HG02938 (cell line): Measurements from ENCODE around the gene ATXN3.

Experiments used
- ATAC-seq: cut with Tn5 transposase; IDR thresholded peaks from one replicate; pipeline ENCODE4 v1.9.1; 2021; ENCODE audit warnings: mild to moderate bottlenecking, moderate library complexity; ENCODE audit not compliant: unreplicated experiment

Gene ATXN3

GRCh38 chr14:92010644-92011043 is 95.7 kb downstream of the ATXN3 start:
- no peak for ATAC-seq

GRCh38 chr14:92009604-92010003 is 96.8 kb downstream of the ATXN3 start:
- no peak for ATAC-seq
